Lung (tissue), 12 donors: ENCODE results near the gene OR12D3. TPM values are rescaled to one million over a fixed set of nuclear protein-coding genes. Genes with fewer than 3 reads are reported as not detected.

Source experiments
- ATAC-seq: fragments of 200-7000 bp; cut with Tn5 transposase; one replicate; pipeline ENCODE4 v1.9.1; 2020; ENCODE audit warnings: moderate number of reproducible peaks; ENCODE audit not compliant: insufficient read depth, low FRiP score
- DNase-seq, 3 donors: peaks; one replicate each; pipeline ENCODE4 v3.0.0-alpha.2; 2013 to 2017
- H3K27ac ChIP-seq, 2 donors: one replicate each; pipeline ENCODE4 v1.5.1; 2013; ENCODE audit warnings: mild to moderate bottlenecking in 2 of 2, moderate library complexity in 2 of 2, control low read depth in 1 of 2, inconsistent platforms in 1 of 2, low read depth in 1 of 2, low read length in 1 of 2
- H3K27me3 ChIP-seq, 3 donors: one replicate each; pipeline ENCODE4 v1.5.1; 2013; ENCODE audit warnings: low read length in 2 of 3; ENCODE audit not compliant: control insufficient read depth in 3 of 3, insufficient read depth in 3 of 3
- H3K36me3 ChIP-seq, 4 donors: one replicate each; pipeline ENCODE4 v1.5.1; 2013; ENCODE audit warnings: low read length in 4 of 4, mild to moderate bottlenecking in 1 of 4, moderate library complexity in 1 of 4; ENCODE audit not compliant: control insufficient read depth in 4 of 4, insufficient read depth in 4 of 4
- H3K4me1 ChIP-seq, 5 donors: one replicate each; pipeline ENCODE4 v1.5.1; 2013; ENCODE audit warnings: low read length in 5 of 5, mild to moderate bottlenecking in 2 of 5, moderate library complexity in 1 of 5; ENCODE audit not compliant: control insufficient read depth in 5 of 5, insufficient read depth in 5 of 5
- H3K4me3 ChIP-seq: one replicate; pipeline ENCODE4 v1.5.1; 2013; ENCODE audit warnings: mild to moderate bottlenecking, control low read depth, moderate library complexity
- H3K9ac ChIP-seq, 2 donors: one replicate each; pipeline ENCODE4 v1.5.1; 2013; ENCODE audit warnings: low read length in 2 of 2, control low read depth in 1 of 2; ENCODE audit not compliant: insufficient read depth in 1 of 2
- H3K9me3 ChIP-seq, 4 donors: one replicate each; pipeline ENCODE4 v1.5.1; 2013; ENCODE audit warnings: low read length in 3 of 4, mild to moderate bottlenecking in 1 of 4, moderate library complexity in 1 of 4; ENCODE audit not compliant: control insufficient read depth in 4 of 4, insufficient read depth in 3 of 4
- WGBS, 2 donors: extraction: QIAGEN DNeasy Blood & Tissue Kit; methylation state at CpG; one replicate each; pipeline ENCODE4 v1.1.7; 2013; 5-methylcytosine and 5-hydroxymethylcytosine counted together
- polyA plus RNA-seq, 2 donors: library from polyadenylated mRNA; stranded (reverse); fragments of 200-250 nt; gene quantifications; one replicate each; pipeline ENCODE4 v1.2.1, GENCODE V29; 2013
- total RNA-seq, 2 donors: library from RNA; depleted of rRNA in 1 of 2; stranded (reverse); fragments of >200 nt in 1 of 2; gene quantifications; one replicate each; pipeline ENCODE4 v1.2.1, GENCODE V29; 2014 to 2021
- TF ChIP-seq, protein P1 (sequence below): IDR thresholded peaks from 2 replicates; pipeline ENCODE4 v1.5.1; 2012; ENCODE audit warnings: mild to moderate bottlenecking; ENCODE audit errors: control extremely low read depth, extremely low read depth
- donor health status: control.
- donor health status: control.
- donor health status: Bipolar disorder and iron deficiency.
- donor health status: healthy.
- donor health status: DM: yes; HTN: yes; CAD: no.

Gene OR12D3
- total and polyA plus RNA-seq, 4 donors: not detected

DNA sequence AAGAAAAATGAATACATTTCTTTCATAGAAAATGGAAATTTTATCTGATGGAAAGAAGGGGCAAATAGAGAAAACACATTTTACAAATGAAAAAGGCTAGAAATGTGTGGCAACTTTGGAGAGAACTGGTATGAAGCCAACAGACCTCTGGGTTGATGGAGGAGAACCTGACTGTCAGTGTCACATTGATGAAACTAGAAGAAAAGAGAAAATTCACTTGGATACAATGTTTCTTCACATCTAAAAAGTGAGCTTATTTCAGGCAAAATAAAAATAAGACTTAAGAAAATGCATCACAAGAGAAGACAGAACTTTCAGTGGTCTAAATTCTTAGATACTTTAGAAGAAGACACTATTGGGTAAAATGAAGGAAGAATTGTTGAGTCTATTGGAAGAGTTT, 20.2 kb upstream of the OR12D3 start, which contains the start of gene OR12D2:
Gene OR12D2 (plus strand): TSS at position 301 of the 400 bp plus-strand sequence. CDS start 1,069 bp downstream, outside the sequence.
- H3K27me3 ChIP-seq: no peaks in the 10 kb centered on the region
- TF ChIP-seq, protein P1, sequence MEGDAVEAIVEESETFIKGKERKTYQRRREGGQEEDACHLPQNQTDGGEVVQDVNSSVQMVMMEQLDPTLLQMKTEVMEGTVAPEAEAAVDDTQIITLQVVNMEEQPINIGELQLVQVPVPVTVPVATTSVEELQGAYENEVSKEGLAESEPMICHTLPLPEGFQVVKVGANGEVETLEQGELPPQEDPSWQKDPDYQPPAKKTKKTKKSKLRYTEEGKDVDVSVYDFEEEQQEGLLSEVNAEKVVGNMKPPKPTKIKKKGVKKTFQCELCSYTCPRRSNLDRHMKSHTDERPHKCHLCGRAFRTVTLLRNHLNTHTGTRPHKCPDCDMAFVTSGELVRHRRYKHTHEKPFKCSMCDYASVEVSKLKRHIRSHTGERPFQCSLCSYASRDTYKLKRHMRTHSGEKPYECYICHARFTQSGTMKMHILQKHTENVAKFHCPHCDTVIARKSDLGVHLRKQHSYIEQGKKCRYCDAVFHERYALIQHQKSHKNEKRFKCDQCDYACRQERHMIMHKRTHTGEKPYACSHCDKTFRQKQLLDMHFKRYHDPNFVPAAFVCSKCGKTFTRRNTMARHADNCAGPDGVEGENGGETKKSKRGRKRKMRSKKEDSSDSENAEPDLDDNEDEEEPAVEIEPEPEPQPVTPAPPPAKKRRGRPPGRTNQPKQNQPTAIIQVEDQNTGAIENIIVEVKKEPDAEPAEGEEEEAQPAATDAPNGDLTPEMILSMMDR: no peak
- peaks cover 0 to 2% (median 0%) of the 10 kb centered on the region in 4 donors for H3K9me3 ChIP-seq
- H3K9ac ChIP-seq: no peak within 1 kb of the TSS
- H3K27ac ChIP-seq: no peak within 1 kb of the TSS
- H3K36me3 ChIP-seq: no peaks in the 10 kb centered on the region
- H3K4me3 ChIP-seq: no peak within 1 kb of the TSS
- no peaks in the 10 kb centered on the region for H3K4me1 ChIP-seq
- DNase-seq (no peak), ATAC-seq (no peak)

DNA sequence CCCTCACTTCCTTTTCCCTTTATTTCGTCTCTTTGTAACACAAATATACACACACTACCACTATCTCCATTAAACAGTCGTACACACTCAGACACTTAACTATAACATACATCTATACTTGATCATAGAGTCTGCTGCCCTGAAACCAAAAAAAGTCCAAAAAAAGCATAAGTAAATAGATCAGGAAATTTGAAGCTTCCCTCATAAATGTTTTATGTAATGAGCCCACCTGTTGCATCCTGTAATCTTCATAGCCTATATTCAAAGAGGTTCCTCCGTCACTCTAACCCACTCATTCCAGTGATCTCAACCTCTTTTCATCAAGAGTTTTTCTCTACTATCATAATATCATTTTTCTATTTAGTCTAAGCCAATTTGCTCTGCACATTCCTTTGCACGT, 13.4 kb upstream of the OR12D3 start:
- no peak for ATAC-seq
- Histone ChIP-seq H3K27me3 (no peaks in the 10 kb centered on the region), H3K9me3 (peaks cover 0 to 2% (median 0%) of the 10 kb centered on the region in 4 donors), H3K4me1 (no peaks in the 10 kb centered on the region), H3K9ac (no peak overlapping the region), H3K36me3 (no peaks in the 10 kb centered on the region), H3K4me3 (no peak overlapping the region), H3K27ac (no peak overlapping the region)
- DNase-seq: no peak
- WGBS, 2 donors: 60 to 67% methylated on average over 4 of the region's 4 CpGs
- TF ChIP-seq, protein P1: no peak

DNA sequence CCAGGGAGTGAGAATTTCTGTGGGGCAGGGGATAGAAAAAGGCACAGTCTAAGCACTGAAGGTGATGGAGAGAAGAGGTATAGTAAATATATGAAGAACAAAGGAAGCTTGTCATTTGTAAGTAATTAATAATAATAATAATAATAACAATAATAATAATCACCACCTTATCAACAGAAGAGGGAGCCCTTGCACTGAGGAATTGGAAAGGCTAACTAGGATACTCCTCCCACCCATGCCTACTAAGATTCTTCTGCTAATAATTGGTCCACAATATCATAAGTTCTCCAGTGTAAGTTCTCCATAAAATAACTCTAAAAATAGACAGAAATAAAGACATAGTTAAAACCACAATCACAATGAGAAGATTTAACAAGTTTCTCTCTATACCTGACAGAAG, 912 bp upstream of the OR12D3 start:
- DNase-seq: peak in 2 of 3 donors; percentile 7 to 32
- no peak overlapping the region for H3K27ac ChIP-seq
- H3K4me1 ChIP-seq: no peaks in the 10 kb centered on the region
- no peak overlapping the region for H3K4me3 ChIP-seq
- no peak for ATAC-seq
- TF ChIP-seq, protein P1: no peak
- no peaks in the 10 kb centered on the region for H3K27me3 ChIP-seq
- no peaks in the 10 kb centered on the region for H3K36me3 ChIP-seq
- peaks cover 0 to 3% (median 0%) of the 10 kb centered on the region in 4 donors for H3K9me3 ChIP-seq
- no peak overlapping the region for H3K9ac ChIP-seq

DNA sequence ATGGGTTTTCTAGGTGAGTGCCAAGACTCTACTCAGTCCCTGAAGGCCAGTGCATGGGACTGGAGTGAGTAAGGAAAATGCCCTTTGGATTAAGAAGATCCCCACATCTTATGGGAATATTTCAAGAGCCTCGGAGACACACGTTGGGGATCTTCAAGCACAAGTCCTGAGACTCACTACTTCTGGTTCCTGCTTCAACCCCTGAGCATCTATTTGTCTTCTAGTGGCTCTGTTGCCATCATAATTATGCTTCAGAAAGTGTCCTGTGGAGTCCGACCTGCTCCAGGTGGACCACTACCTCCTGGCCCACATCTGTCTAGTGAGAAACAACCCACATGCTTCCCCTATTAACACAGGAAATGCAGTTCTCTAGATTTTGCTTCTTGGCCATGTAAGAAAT, 6.3 kb downstream of the OR12D3 start, which contains the start of gene OR5V1:
Gene OR5V1 (minus strand): TSS at position 101 of the 400 bp plus-strand sequence. CDS start 12,670 bp downstream, outside the sequence.
- 81 to 91% methylated on average over 3 of the region's 3 CpGs for WGBS, 2 donors

More for the DNA sequence above, 6.3 kb downstream of the OR12D3 start, which contains the start of gene OR5V1:
- Histone ChIP-seq H3K9me3 (no peaks in the 10 kb centered on the region), H3K36me3 (no peaks in the 10 kb centered on the region), H3K27me3 (no peaks in the 10 kb centered on the region), H3K4me3 (no peak within 1 kb of the TSS), H3K9ac (no peak within 1 kb of the TSS), H3K27ac (no peak within 1 kb of the TSS), H3K4me1 (no peaks in the 10 kb centered on the region)
- TF ChIP-seq, protein P1: no peak
- DNase-seq: no peak
- no peak for ATAC-seq
